HepG2 (cell line): ENCODE data around the gene TAS1R3. TPM values are rescaled to one million over a fixed set of nuclear protein-coding genes. Genes with fewer than 3 reads are reported as not detected.

Experiments used
- ETV5 ChIP-seq: IDR thresholded peaks from 2 replicates; pipeline ENCODE4 v1.6.1; 2018; ENCODE audit warnings: missing biosample characterization, missing genetic modification reagents, inconsistent platforms, borderline replicate concordance
- FUBP1 ChIP-seq: sonication (generic); formaldehyde crosslinking; IDR thresholded peaks from 2 replicates; pipeline ENCODE4 v1.5.1; 2020; ENCODE audit warnings: missing genetic modification reagents, mild to moderate bottlenecking, borderline replicate concordance
- GATAD1 ChIP-seq: IDR thresholded peaks from 2 replicates; pipeline ENCODE4 v1.6.1; 2016; ENCODE audit warnings: missing genetic modification reagents, missing compliant biosample characterization
- GPN1 ChIP-seq: sonication (generic); formaldehyde crosslinking; IDR thresholded peaks from 2 replicates; pipeline ENCODE4 v1.5.1; 2020; ENCODE audit warnings: missing genetic modification reagents, borderline replicate concordance
- HDAC2 ChIP-seq: sonication (generic); formaldehyde crosslinking; IDR thresholded peaks from 2 replicates; pipeline ENCODE4 v1.4.0; 2020; ENCODE audit warnings: missing genetic modification reagents
- HINFP ChIP-seq: sonication (generic); formaldehyde crosslinking; IDR thresholded peaks from 2 replicates; pipeline ENCODE4 v1.4.0; 2020; ENCODE audit warnings: low read depth, mild to moderate bottlenecking, missing genetic modification reagents
- HMGXB4 ChIP-seq, 2 experiments: sonication (generic) in 1 of 2; formaldehyde crosslinking in 1 of 2; IDR thresholded peaks; 2 replicates each; pipeline versions ENCODE4 v1.4.0 to v1.6.1; 2018 to 2020; ENCODE audit warnings: missing genetic modification reagents in 2 of 2, borderline replicate concordance in 1 of 2, low read depth in 1 of 2, mild to moderate bottlenecking in 1 of 2, missing biosample characterization in 1 of 2
- HNRNPH1 ChIP-seq: fragments of 200-400 bp; formaldehyde crosslinking; optimal IDR thresholded peaks from 2 replicates; pipeline ENCODE3; 2017; ENCODE audit warnings: mild to moderate bottlenecking, low read depth, low read length
- HNRNPL ChIP-seq: fragments of 200-400 bp; formaldehyde crosslinking; IDR thresholded peaks from 2 replicates; pipeline ENCODE4 v1.6.1; 2017; ENCODE audit warnings: mild to moderate bottlenecking, low read depth, low read length
- POLR2G ChIP-seq: fragments of 200-400 bp; formaldehyde crosslinking; IDR thresholded peaks from 2 replicates; pipeline ENCODE4 v1.6.1; 2018; ENCODE audit warnings: mild to moderate bottlenecking, low read depth, low read length, moderate library complexity
- RCOR2 ChIP-seq: IDR thresholded peaks from 2 replicates; pipeline ENCODE4 v1.6.1; 2016; ENCODE audit warnings: missing biosample characterization, missing genetic modification reagents
- REXO4 ChIP-seq: sonication (generic); formaldehyde crosslinking; IDR thresholded peaks from 2 replicates; pipeline ENCODE4 v1.8.0; 2022; ENCODE audit warnings: missing genetic modification reagents, mild to moderate bottlenecking, borderline replicate concordance
- SALL2 ChIP-seq: sonication (generic); formaldehyde crosslinking; IDR thresholded peaks from 2 replicates; pipeline ENCODE4 v1.8.1; 2023; ENCODE audit warnings: mild to moderate bottlenecking, missing genetic modification reagents, inconsistent platforms
- SP4 ChIP-seq: sonication (generic); formaldehyde crosslinking; IDR thresholded peaks from 2 replicates; pipeline ENCODE4 v1.8.1; 2023; ENCODE audit warnings: mild to moderate bottlenecking, missing genetic modification reagents
- UBTF ChIP-seq: sonication (generic); formaldehyde crosslinking; IDR thresholded peaks from 2 replicates; pipeline ENCODE4 v1.4.0; 2020; ENCODE audit warnings: mild to moderate bottlenecking, missing genetic modification reagents
- ZMAT3 ChIP-seq: sonication (generic); formaldehyde crosslinking; conservative IDR thresholded peaks from 2 replicates; pipeline ENCODE4 v1.7.0; 2021; ENCODE audit warnings: missing genetic modification reagents
- ZNF350 ChIP-seq: sonication (generic); formaldehyde crosslinking; IDR thresholded peaks from 2 replicates; pipeline ENCODE4 v1.4.0; 2020; ENCODE audit warnings: mild to moderate bottlenecking, low read depth, missing genetic modification reagents, borderline replicate concordance
- ZNF432 ChIP-seq: sonication (generic); formaldehyde crosslinking; IDR thresholded peaks from 2 replicates; pipeline ENCODE4 v1.5.0; 2020; ENCODE audit warnings: missing genetic modification reagents, mild to moderate bottlenecking, borderline replicate concordance
- ZNF558 ChIP-seq: sonication (generic); formaldehyde crosslinking; IDR thresholded peaks from 2 replicates; pipeline ENCODE4 v1.9.0; 2022; ENCODE audit warnings: mild to moderate bottlenecking, missing genetic modification reagents, borderline replicate concordance
- ZNF768 ChIP-seq: sonication (generic); formaldehyde crosslinking; IDR thresholded peaks from 2 replicates; pipeline ENCODE4 v1.4.0; 2020; ENCODE audit warnings: missing genetic modification reagents
- ZSCAN21 ChIP-seq: sonication (generic); formaldehyde crosslinking; IDR thresholded peaks from 2 replicates; pipeline ENCODE4 v1.8.0; 2022; ENCODE audit warnings: mild to moderate bottlenecking, missing genetic modification reagents, moderate library complexity, borderline replicate concordance
- polyA plus RNA-seq, 8 experiments: library from polyadenylated mRNA; depleted of rRNA in 3 of 8; stranded (reverse) in 7 of 8; unstranded in 1 of 8; fragments of >200 nt; fragmentation: Illumina TruSeq in 4 of 8; extraction: Trizol in 4 of 8; gene quantifications; 2 replicates each; pipeline versions ENCODE4 v1.2.1 to v1.2.3, GENCODE V29; 2011 to 2016; ENCODE audit warnings: low read depth in 4 of 8, missing spikeins in 1 of 8, mixed read lengths in 1 of 8; ENCODE audit not compliant: insufficient read depth in 1 of 8
- total RNA-seq, 5 experiments: library from RNA; depleted of rRNA; stranded (reverse); fragments of >200 nt; fragmentation: Illumina TruSeq; extraction: Trizol; gene quantifications; 2 replicates each; pipeline ENCODE4 v1.2.3, GENCODE V29; 2016; ENCODE audit warnings: low read depth in 1 of 5

TAS1R3 gene
- total and polyA plus RNA-seq, 2 of the 13 experiments (the other 11 are each of a cell fraction or from before 2014, with no cell fraction given) = 0.13 to 0.15 TPM

GRCh38 chr1:1351511-1352427 is 20.7 kb downstream of the TAS1R3 start (continued):
- TF ChIP-seq UBTF (CRISPR knock-in tag) (0 out of 2 replicates have a peak, but pooled peaks have one; percentile 17), SP4 (no peak), GATAD1 (CRISPR knock-in tag) (no peak), HNRNPL (0 out of 2 replicates have a peak, but pooled peaks have one; percentile 38), ZMAT3 (CRISPR knock-in tag) (no peak), ZNF558 (CRISPR knock-in tag) (no peak), ETV5 (no peak), POLR2G (0 out of 2 replicates have a peak, but pooled peaks have one; percentile 1), REXO4 (CRISPR knock-in tag) (no peak), ZSCAN21 (CRISPR knock-in tag) (no peak), SALL2 (CRISPR knock-in tag) (no peak), RCOR2 (CRISPR knock-in tag) (no peak), FUBP1 (CRISPR knock-in tag) (no peak), HINFP (no peak), HMGXB4 (CRISPR knock-in tag; IDR thresholded peaks at IDR 0.05; ENCODE audit: borderline replicate concordance in 1 of 2, low read depth in 1 of 2) (no peak), HDAC2 (CRISPR knock-in tag) (no peak), ZNF432 (CRISPR knock-in tag) (no peak), ZNF768 (CRISPR knock-in tag) (no peak), HNRNPH1 (peak; percentile 1), GPN1 (CRISPR knock-in tag) (no peak), ZNF350 (CRISPR knock-in tag) (no peak)
